Prostate gland (tissue), 2 donors: ENCODE results near the gene MRPL16.

Experiments
- POLR2A ChIP-seq: fragments of 450-650 bp; IDR thresholded peaks from one replicate; pipeline ENCODE4 v1.6.1; 2016; ENCODE audit warnings: antibody characterized with exemption, mild to moderate bottlenecking
- POLR2AphosphoS5 ChIP-seq: sonication (generic); formaldehyde crosslinking; IDR thresholded peaks from one replicate; pipeline ENCODE4 v1.6.1; 2017; ENCODE audit warnings: antibody characterized with exemption
- TF ChIP-seq, protein P1 (sequence below), 4 experiments: fragments of 200-600 bp in 2 of 4; fragments of 450-650 bp in 2 of 4; sonication (generic) in 2 of 4; IDR thresholded peaks; 1 replicate in 3 of 4; 2 replicates in 1 of 4; pipeline ENCODE4 v1.5.1; 2016 to 2019; ENCODE audit warnings: antibody characterized with exemption in 4 of 4, mild to moderate bottlenecking in 2 of 4, moderate library complexity in 2 of 4

DNA sequence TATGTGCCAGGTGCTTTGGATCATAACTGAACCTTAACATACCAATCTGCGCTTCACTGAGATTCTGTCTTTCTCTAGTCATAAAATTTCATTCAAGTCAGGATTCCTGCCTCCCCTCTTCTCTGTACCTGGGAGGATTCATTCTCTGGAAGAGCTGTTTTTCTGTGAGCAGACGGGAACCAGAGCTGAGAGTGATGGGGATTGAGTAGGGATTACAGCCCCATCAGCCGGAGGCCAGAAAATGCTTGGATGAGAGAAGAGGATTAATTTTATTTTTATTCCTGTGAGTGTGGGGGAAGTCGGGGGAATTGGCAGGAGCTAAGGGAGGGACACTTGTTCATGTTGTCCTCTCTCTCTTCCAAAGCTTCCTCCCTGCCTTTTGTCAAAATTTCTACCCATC, 50.7 kb downstream of the MRPL16 start:
- no peak for TF ChIP-seq POLR2AphosphoS5
- TF ChIP-seq, protein P1, sequence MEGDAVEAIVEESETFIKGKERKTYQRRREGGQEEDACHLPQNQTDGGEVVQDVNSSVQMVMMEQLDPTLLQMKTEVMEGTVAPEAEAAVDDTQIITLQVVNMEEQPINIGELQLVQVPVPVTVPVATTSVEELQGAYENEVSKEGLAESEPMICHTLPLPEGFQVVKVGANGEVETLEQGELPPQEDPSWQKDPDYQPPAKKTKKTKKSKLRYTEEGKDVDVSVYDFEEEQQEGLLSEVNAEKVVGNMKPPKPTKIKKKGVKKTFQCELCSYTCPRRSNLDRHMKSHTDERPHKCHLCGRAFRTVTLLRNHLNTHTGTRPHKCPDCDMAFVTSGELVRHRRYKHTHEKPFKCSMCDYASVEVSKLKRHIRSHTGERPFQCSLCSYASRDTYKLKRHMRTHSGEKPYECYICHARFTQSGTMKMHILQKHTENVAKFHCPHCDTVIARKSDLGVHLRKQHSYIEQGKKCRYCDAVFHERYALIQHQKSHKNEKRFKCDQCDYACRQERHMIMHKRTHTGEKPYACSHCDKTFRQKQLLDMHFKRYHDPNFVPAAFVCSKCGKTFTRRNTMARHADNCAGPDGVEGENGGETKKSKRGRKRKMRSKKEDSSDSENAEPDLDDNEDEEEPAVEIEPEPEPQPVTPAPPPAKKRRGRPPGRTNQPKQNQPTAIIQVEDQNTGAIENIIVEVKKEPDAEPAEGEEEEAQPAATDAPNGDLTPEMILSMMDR (IDR thresholded peaks at IDR 0.05): no peak
- TF ChIP-seq POLR2A: no peak
